Stimulated activated CD8-positive, alpha-beta memory T cell treated with anti-CD3 and anti-CD28 coated beads, Interleukin-7, amount 100 ng/mL, for 1 hour (primary cell): ENCODE results near the gene REEP5.
"Not testable (repeated sequence)": the region's sequence is repeated elsewhere in the genome, so short reads cannot be mapped to it uniquely, and the experiment has no call there.

ENCODE experiments used
- DNase-seq, 2 donors: peaks; one replicate each; pipeline ENCODE4 v3.0.0-alpha.2; 2020; ENCODE audit warnings: low read depth in 2 of 2

REEP5 gene

GRCh38 chr5:112886975-112887374, 35.1 kb downstream of the REEP5 start:
- DNase-seq: peak in 1 of 2 donors; percentile 8

GRCh38 chr5:112885001-112885400, 37.0 kb downstream of the REEP5 start:
- DNase-seq: no peak

- no peak for DNase-seq
Measured at GRCh38 chr5:112883192-112883591, 38.8 kb downstream of the REEP5 start.

GRCh38 chr5:112880219-112880964, 41.6 kb downstream of the REEP5 start:
- DNase-seq: no peak

GRCh38 chr5:112878760-112879159, 43.3 kb downstream of the REEP5 start:
- peak; percentile 12 to 19 for DNase-seq

- DNase-seq: no peak
Measured at GRCh38 chr5:112878101-112878500, 43.9 kb downstream of the REEP5 start.

- no peak for DNase-seq
Measured at GRCh38 chr5:112876362-112876761, 45.7 kb downstream of the REEP5 start.

GRCh38 chr5:112870966-112871365, 51.1 kb downstream of the REEP5 start:
- DNase-seq: no peak

- no peak for DNase-seq
Measured at GRCh38 chr5:112869948-112870347, 52.1 kb downstream of the REEP5 start.

- DNase-seq: no peak
Measured at GRCh38 chr5:112867411-112867810, 54.6 kb downstream of the REEP5 start.

- no peak for DNase-seq
Measured at GRCh38 chr5:112866739-112867138, 55.3 kb downstream of the REEP5 start.

GRCh38 chr5:112865128-112865527, 56.9 kb downstream of the REEP5 start:
- no peak for DNase-seq

- no peak for DNase-seq
Measured at GRCh38 chr5:112863549-112863948, 58.5 kb downstream of the REEP5 start.

- DNase-seq: no peak
Measured at GRCh38 chr5:112862085-112862484, 59.9 kb downstream of the REEP5 start.

- no peak for DNase-seq
Measured at GRCh38 chr5:112861638-112861985, 60.4 kb downstream of the REEP5 start.

- peak; percentile 79 to 80 for DNase-seq
Measured at GRCh38 chr5:112860929-112861637, 60.9 kb downstream of the REEP5 start, which contains the start of gene SRP19. TSS of gene SRP19 (plus strand) at chr5:112861287. CDS start at chr5:112861377, 90 bp downstream.

GRCh38 chr5:112860571-112860928, 61.5 kb downstream of the REEP5 start:
- not testable (repeated sequence) for DNase-seq

- no peak for DNase-seq
Measured at GRCh38 chr5:112857866-112858265, 64.2 kb downstream of the REEP5 start.

GRCh38 chr5:112854651-112855050, 67.4 kb downstream of the REEP5 start:
- no peak for DNase-seq

- no peak for DNase-seq
Measured at GRCh38 chr5:112849912-112850311, 72.1 kb downstream of the REEP5 start.

GRCh38 chr5:112848116-112848811, 73.8 kb downstream of the REEP5 start:
- no peak for DNase-seq

GRCh38 chr5:112847306-112847705, 74.7 kb downstream of the REEP5 start:
- no peak for DNase-seq

GRCh38 chr5:112846556-112846955, 75.5 kb downstream of the REEP5 start:
- DNase-seq: no peak
